Sigmoid colon (tissue), 4 donors: ENCODE measurements around the gene HKDC1.

Experiments used
- CTCF ChIP-seq, 4 experiments: fragments of 450-650 bp in 3 of 4; fragments of 200-600 bp in 1 of 4; IDR thresholded peaks; one replicate each; pipeline ENCODE4 v1.5.1; 2016 to 2019; ENCODE audit warnings: antibody characterized with exemption in 4 of 4, mild to moderate bottlenecking in 3 of 4, moderate library complexity in 2 of 4
- EP300 ChIP-seq, 4 donors: sonication (generic); formaldehyde crosslinking; IDR thresholded peaks; one replicate each; pipeline ENCODE4 v1.6.1; 2017; ENCODE audit warnings: antibody characterized with exemption in 4 of 4
- POLR2AphosphoS5 ChIP-seq, 4 donors: sonication (generic); formaldehyde crosslinking; IDR thresholded peaks; one replicate each; pipeline ENCODE4 v1.6.1; 2017; ENCODE audit warnings: antibody characterized with exemption in 4 of 4

GRCh38 chr10:69223028-69223342 lies 2.9 kb downstream of the HKDC1 start:
- TF ChIP-seq CTCF (IDR thresholded peaks at IDR 0.05) (no peak), EP300 (IDR thresholded peaks at IDR 0.05) (no peak), POLR2AphosphoS5 (IDR thresholded peaks at IDR 0.05) (no peak)
